Testis (tissue), 2 donors: ENCODE measurements around the gene VMP1.

Experiments
- CTCF ChIP-seq, 3 experiments: fragments of 450-650 bp in 2 of 3; fragments of 200-600 bp in 1 of 3; sonication (generic) in 1 of 3; IDR thresholded peaks; one replicate each; pipeline ENCODE4 v1.5.1; 2016 to 2019; ENCODE audit warnings: antibody characterized with exemption in 3 of 3, mild to moderate bottlenecking in 2 of 3, moderate library complexity in 1 of 3
- POLR2A ChIP-seq: fragments of 450-650 bp; IDR thresholded peaks from one replicate; pipeline ENCODE4 v1.6.1; 2017; ENCODE audit warnings: antibody characterized with exemption, mild to moderate bottlenecking, moderate library complexity

GRCh38 chr17:59771093-59771492 is 63.6 kb downstream of the VMP1 start:
- TF ChIP-seq POLR2A, result no peak
- TF ChIP-seq CTCF (IDR thresholded peaks at IDR 0.05), result no peak
